Astrocyte of the spinal cord (primary cell): Measurements from ENCODE around the gene PEX11B.

Experiments
- DNase-seq: peaks from one replicate; pipeline ENCODE4 v3.0.0; 2011; ENCODE audit warnings: low read depth, low spot score
- H3K4me3 ChIP-seq: 2 replicates; pipeline ENCODE4 v1.5.1; 2011; ENCODE audit warnings: low read depth, mild to moderate bottlenecking, low read length, moderate library complexity
- CTCF ChIP-seq: IDR thresholded peaks from 2 replicates; pipeline ENCODE4 v1.5.1; 2012; ENCODE audit warnings: low read depth, mild to moderate bottlenecking, low read length, inconsistent platforms
- in situ Hi-C: cut with HindIII; loops from 2 replicates; pipeline ENCODE4 v1.10.0; 2017; ENCODE audit warnings: low sequenced_read_pairs

The PEX11B gene

GRCh38 chr1:145952903-145953302 lies 34.4 kb upstream of the PEX11B start:
- no peak for DNase-seq
- H3K4me3 ChIP-seq: no peak overlapping the region
- TF ChIP-seq CTCF: no peak
- in situ Hi-C loops: no loop called here

GRCh38 chr1:145951526-145951925 lies 33.0 kb upstream of the PEX11B start:
- no peak for DNase-seq
- in situ Hi-C loops: no loop called here
- TF ChIP-seq CTCF: no peak
- no peak overlapping the region for H3K4me3 ChIP-seq

DNA sequence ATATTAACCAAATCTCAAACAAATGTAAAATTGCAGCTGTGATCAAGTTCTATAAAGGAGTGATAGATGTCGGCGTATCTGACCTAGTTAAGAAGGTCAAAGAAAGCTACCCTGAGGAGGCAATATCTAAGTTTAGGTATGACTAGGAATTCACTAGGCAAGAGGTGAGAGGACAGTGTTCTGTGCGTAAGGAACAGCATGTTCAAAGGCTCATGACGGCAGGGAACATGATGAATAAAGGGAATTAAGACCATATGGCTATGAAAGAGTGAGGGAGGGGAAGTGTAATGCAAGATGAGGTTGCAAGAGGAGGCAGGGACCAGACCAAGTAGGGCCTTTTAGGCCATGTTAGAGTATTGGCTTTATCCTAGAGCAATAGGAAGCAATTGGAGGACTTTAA lies 30.7 kb upstream of the PEX11B start:
- H3K4me3 ChIP-seq: no peak overlapping the region
- in situ Hi-C loops: no loop called here
- DNase-seq: peak; percentile 29
- no peak for TF ChIP-seq CTCF

- in situ Hi-C loops: no loop called here
- no peak for DNase-seq
- no peak for TF ChIP-seq CTCF
- no peak overlapping the region for H3K4me3 ChIP-seq
Observed at GRCh38 chr1:145947551-145947950, 29.0 kb upstream of the PEX11B start.

- no peak for TF ChIP-seq CTCF
- DNase-seq: no peak
- H3K4me3 ChIP-seq: no peak overlapping the region
- in situ Hi-C loops: no loop called here
Observed at GRCh38 chr1:145946477-145946986, 28.0 kb upstream of the PEX11B start.

DNA sequence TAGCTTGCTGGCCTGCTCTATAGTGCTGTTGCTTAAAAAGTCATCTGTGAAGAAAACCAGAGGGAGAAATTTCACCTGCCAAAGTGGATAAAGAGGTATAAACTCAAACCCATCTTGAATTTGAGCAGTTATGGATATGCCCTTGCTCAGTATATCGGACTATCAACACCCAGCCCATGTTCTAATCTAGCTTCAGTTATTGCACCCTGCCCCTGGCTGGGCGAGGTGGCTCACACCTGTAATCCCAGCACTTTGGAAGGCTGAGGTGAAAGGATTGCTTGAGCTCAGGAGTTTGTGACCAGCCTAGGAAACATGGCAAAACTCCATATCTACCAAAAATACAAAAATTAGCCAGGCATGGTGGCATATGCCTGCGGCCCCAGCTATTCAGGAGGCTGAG lies 26.0 kb upstream of the PEX11B start:
- TF ChIP-seq CTCF: no peak
- no peak for DNase-seq
- no peak overlapping the region for H3K4me3 ChIP-seq
- in situ Hi-C loops: no loop called here

DNA sequence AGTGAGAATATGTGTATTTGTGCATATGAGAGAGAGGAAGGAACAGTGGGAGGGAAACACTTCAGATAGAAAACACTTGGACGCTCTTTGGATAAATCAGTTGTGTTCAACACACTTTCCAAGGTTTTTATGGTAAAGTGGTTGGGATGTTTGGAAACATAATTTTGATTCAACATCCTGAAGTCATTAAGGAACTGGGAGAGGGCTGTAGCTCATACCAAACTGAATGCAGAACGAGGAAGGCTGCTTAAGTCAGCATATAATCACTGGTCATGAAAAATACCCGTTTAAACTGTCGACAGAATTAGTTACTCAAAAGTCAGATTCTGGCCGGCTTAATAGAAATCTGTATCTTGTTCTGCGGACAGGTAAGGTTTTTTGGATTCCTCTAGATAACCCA lies 24.4 kb upstream of the PEX11B start:
- no peak for DNase-seq
- in situ Hi-C loops: no loop called here
- no peak for TF ChIP-seq CTCF

More for the DNA sequence above, 24.4 kb upstream of the PEX11B start:
- no peak overlapping the region for H3K4me3 ChIP-seq
